OCI-LY1 (cell line): Measurements from ENCODE around the gene CANT1.

Experiments
- EZH2 ChIP-seq: fragments of 200-600 bp; sonication (generic), shearing (Covaris generic); IDR thresholded peaks from 2 replicates; pipeline ENCODE4 v1.8.0; 2017; ENCODE audit warnings: borderline replicate concordance, mixed run types, mild to moderate bottlenecking, antibody characterized with exemption, low read length, moderate library complexity, mixed read lengths
- TF ChIP-seq, protein P1 (sequence below): fragments of 200-600 bp; sonication (generic), shearing (Covaris generic); IDR thresholded peaks from 2 replicates; pipeline ENCODE4 v1.5.1; 2017; ENCODE audit warnings: mild to moderate bottlenecking, antibody characterized with exemption, low read length, moderate library complexity, mixed read lengths

DNA sequence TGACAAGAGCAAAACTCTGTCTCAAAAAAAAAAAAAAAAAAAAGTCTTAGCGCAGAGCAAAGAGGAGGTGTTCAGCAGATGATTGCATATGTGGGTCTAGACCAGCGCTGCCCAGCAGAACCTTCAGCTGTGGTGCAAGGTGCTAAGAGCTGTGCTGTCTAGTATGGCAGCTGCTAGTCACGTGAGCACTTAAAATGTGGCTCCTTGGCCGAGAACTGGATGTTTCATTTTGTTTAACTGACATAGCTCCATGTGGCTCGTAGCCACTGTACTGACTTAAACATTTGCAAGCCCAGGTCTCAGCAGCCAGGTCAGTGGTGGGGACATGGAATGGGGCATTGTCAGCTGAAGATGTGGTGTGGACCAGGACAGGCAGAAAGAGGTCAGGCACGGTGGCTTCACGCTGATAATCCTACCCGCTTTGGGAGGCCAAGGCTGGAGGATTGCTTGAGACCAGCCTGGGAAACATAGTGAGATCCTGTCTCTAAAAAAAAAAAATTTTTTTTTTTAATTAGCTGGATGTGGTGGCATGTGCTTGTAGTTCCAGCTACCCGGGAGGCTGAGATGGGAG is 23.6 kb upstream of the CANT1 start:
- TF ChIP-seq, protein P1, sequence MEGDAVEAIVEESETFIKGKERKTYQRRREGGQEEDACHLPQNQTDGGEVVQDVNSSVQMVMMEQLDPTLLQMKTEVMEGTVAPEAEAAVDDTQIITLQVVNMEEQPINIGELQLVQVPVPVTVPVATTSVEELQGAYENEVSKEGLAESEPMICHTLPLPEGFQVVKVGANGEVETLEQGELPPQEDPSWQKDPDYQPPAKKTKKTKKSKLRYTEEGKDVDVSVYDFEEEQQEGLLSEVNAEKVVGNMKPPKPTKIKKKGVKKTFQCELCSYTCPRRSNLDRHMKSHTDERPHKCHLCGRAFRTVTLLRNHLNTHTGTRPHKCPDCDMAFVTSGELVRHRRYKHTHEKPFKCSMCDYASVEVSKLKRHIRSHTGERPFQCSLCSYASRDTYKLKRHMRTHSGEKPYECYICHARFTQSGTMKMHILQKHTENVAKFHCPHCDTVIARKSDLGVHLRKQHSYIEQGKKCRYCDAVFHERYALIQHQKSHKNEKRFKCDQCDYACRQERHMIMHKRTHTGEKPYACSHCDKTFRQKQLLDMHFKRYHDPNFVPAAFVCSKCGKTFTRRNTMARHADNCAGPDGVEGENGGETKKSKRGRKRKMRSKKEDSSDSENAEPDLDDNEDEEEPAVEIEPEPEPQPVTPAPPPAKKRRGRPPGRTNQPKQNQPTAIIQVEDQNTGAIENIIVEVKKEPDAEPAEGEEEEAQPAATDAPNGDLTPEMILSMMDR: no peak
- TF ChIP-seq EZH2: no peak
